PC-3 (cell line): ENCODE measurements around the gene C4orf50. TPM values are rescaled to one million over a fixed set of nuclear protein-coding genes. Genes with fewer than 3 reads are reported as not detected.

Source experiments
- ATAC-seq: fragments of 200-7000 bp; cut with Tn5 transposase; 2 replicates; pipeline ENCODE4 v1.9.1; 2020; ENCODE audit warnings: mild to moderate bottlenecking, moderate library complexity
- BruUV-seq: library from RNA; stranded (reverse); fragments of 400-500 nt; replicated peaks from 2 replicates; lab custom pipeline; 2021; lab: Mats Ljungman, UMichigan
- CTCF ChIA-PET: fragments of 300-600 bp; sonication (Branson Sonifier 250); formaldehyde crosslinking; loops from one replicate; lab custom pipeline; 2022; ENCODE audit warnings: antibody characterized with exemption; lab: Charles Lee
- POLR2A ChIA-PET: fragments of 300-600 bp; sonication (Branson Sonifier 250); formaldehyde crosslinking; loops from one replicate; lab custom pipeline; 2022; ENCODE audit warnings: antibody characterized with exemption; ENCODE audit not compliant: unreplicated experiment; lab: Charles Lee
- DNase-seq: peaks from one replicate; pipeline ENCODE4 v3.0.0-alpha.2; 2015
- H2AFZ ChIP-seq: fragments of 300-600 bp; sonication (generic); 2 replicates; pipeline ENCODE4 v1.6.0; 2016; ENCODE audit warnings: antibody characterized with exemption, low read length
- H3F3A ChIP-seq: fragments of 300-600 bp; sonication (generic); one replicate; pipeline ENCODE4 v1.6.0; 2017; ENCODE audit warnings: antibody characterized with exemption, low read length, control low read depth, mild to moderate bottlenecking; ENCODE audit not compliant: unreplicated experiment
- H3K27ac ChIP-seq: fragments of 300-600 bp; sonication (generic); 2 replicates; pipeline ENCODE4 v1.5.1; 2016; ENCODE audit warnings: mild to moderate bottlenecking, low read length
- H3K27me3 ChIP-seq: fragments of 300-600 bp; sonication (generic); 2 replicates; pipeline ENCODE4 v1.6.1; 2016; ENCODE audit warnings: low read length, mixed read lengths
- H3K36me3 ChIP-seq: fragments of 300-600 bp; sonication (generic); 2 replicates; pipeline ENCODE4 v1.6.1; 2016; ENCODE audit warnings: low read depth, mixed run types, low read length, mixed read lengths
- H3K4me1 ChIP-seq: fragments of 300-600 bp; sonication (generic); 2 replicates; pipeline ENCODE4 v1.5.1; 2016; ENCODE audit warnings: low read length; ENCODE audit not compliant: insufficient read depth
- H3K4me2 ChIP-seq: fragments of 300-600 bp; sonication (generic); 2 replicates; pipeline ENCODE4 v1.6.0; 2016; ENCODE audit warnings: low read length
- H3K4me3 ChIP-seq: fragments of 300-600 bp; sonication (generic); 2 replicates; pipeline ENCODE4 v1.5.1; 2016; ENCODE audit warnings: mild to moderate bottlenecking, low read length, mixed read lengths
- H3K79me2 ChIP-seq: fragments of 300-600 bp; sonication (generic); 2 replicates; pipeline ENCODE4 v1.6.1; 2017; ENCODE audit warnings: low read length, mixed read lengths
- H3K9ac ChIP-seq: fragments of 300-600 bp; sonication (generic); 2 replicates; pipeline ENCODE4 v1.6.0; 2016; ENCODE audit warnings: mild to moderate bottlenecking, low read length
- H3K9me2 ChIP-seq: fragments of 300-600 bp; sonication (generic); replicated peaks from 2 replicates; pipeline ENCODE4 v1.6.1; 2016; ENCODE audit warnings: mixed run types, low read length, mixed read lengths
- H3K9me3 ChIP-seq: fragments of 300-600 bp; sonication (generic); 2 replicates; pipeline ENCODE4 v1.6.1; 2016; ENCODE audit warnings: low read length, mixed read lengths
- H4K20me1 ChIP-seq: fragments of 300-600 bp; sonication (generic); 2 replicates; pipeline ENCODE4 v1.6.1; 2016; ENCODE audit warnings: low read length, mixed read lengths
- CTCF ChIP-seq: fragments of 300-600 bp; sonication (generic); conservative IDR thresholded peaks from 2 replicates; pipeline ENCODE4 v1.5.1; 2017; ENCODE audit warnings: antibody characterized with exemption, low read depth, mild to moderate bottlenecking, low read length
- EZH2 ChIP-seq: fragments of 300-600 bp; sonication (generic); IDR thresholded peaks from one replicate; pipeline ENCODE4 v1.6.1; 2017; ENCODE audit warnings: antibody characterized with exemption, mild to moderate bottlenecking, low read length; ENCODE audit not compliant: unreplicated experiment
- EZH2phosphoT487 ChIP-seq: fragments of 300-600 bp; sonication (generic); IDR thresholded peaks from 2 replicates; pipeline ENCODE4 v1.6.1; 2018; ENCODE audit warnings: mild to moderate bottlenecking, antibody characterized with exemption, low read length, borderline replicate concordance
- intact Hi-C: fragments of 100-400 bp; cut with micrococcal nuclease; formaldehyde crosslinking; loops from 2 replicates; pipeline ENCODE4 v1.9.0; 2023
- total RNA-seq: library from RNA; depleted of rRNA; stranded (reverse); fragments of >200 nt; gene quantifications from 2 replicates; pipeline ENCODE4 v1.2.3, GENCODE V29; 2014

C4orf50 gene
- total RNA-seq, 1 experiment from 2014 or later, result not detected

GRCh38 chr4:5933996-5934831 is 84.0 kb downstream of the C4orf50 start:
- H3K9ac ChIP-seq, result no peak overlapping the region
- no peak overlapping the region for H3K4me2 ChIP-seq
- ChIA-PET CTCF (no interaction called here), POLR2A (no interaction called here)
- no TSS peak for BruUV-seq
- ATAC-seq, result no peak
- no peak overlapping the region for H3K4me3 ChIP-seq
- no peaks in the 10 kb centered on the region for H3K4me1 ChIP-seq
- no peaks in the 10 kb centered on the region for H3K36me3 ChIP-seq
- no peaks in the 10 kb centered on the region for H3K9me2 ChIP-seq
- no peaks in the 10 kb centered on the region for H4K20me1 ChIP-seq
- TF ChIP-seq EZH2phosphoT487 (no peak), EZH2 (no peak), CTCF (no peak)
- no peaks in the 10 kb centered on the region for H3F3A ChIP-seq
- H2AFZ ChIP-seq, result no peak overlapping the region
- intact Hi-C loops, result no loop called here
- no peaks in the 10 kb centered on the region for H3K79me2 ChIP-seq
- H3K27me3 ChIP-seq, result peaks cover 56% of the 10 kb centered on the region
- no peak overlapping the region for H3K27ac ChIP-seq
- H3K9me3 ChIP-seq, result no peaks in the 10 kb centered on the region
- no peak for DNase-seq

GRCh38 chr4:5933116-5933515 is 85.1 kb downstream of the C4orf50 start:
- Histone ChIP-seq H3K4me1 (no peaks in the 10 kb centered on the region), H3K79me2 (no peaks in the 10 kb centered on the region), H3K27me3 (peaks cover 66% of the 10 kb centered on the region), H3K9ac (no peak overlapping the region), H4K20me1 (no peaks in the 10 kb centered on the region), H3K9me2 (no peaks in the 10 kb centered on the region), H3K27ac (no peak overlapping the region), H3K4me3 (no peak overlapping the region), H3K4me2 (no peak overlapping the region), H2AFZ (no peak overlapping the region), H3K36me3 (no peaks in the 10 kb centered on the region), H3K9me3 (no peaks in the 10 kb centered on the region), H3F3A (no peaks in the 10 kb centered on the region)
- CTCF ChIA-PET, result no interaction called here
- BruUV-seq, result no TSS peak
- intact Hi-C loops, result no loop called here
- POLR2A ChIA-PET, result no interaction called here
- ATAC-seq, result no peak
- DNase-seq, result no peak
- no peak for TF ChIP-seq EZH2phosphoT487
- no peak for TF ChIP-seq EZH2
- no peak for TF ChIP-seq CTCF

GRCh38 chr4:5932035-5932568 is 86.1 kb downstream of the C4orf50 start:
- H2AFZ ChIP-seq, result no peak overlapping the region
- no peaks in the 10 kb centered on the region for H4K20me1 ChIP-seq
- ChIA-PET POLR2A (no interaction called here), CTCF (no interaction called here)
- H3K4me3 ChIP-seq, result no peak overlapping the region
- intact Hi-C loops, result no loop called here
- no peaks in the 10 kb centered on the region for H3K79me2 ChIP-seq
- no peaks in the 10 kb centered on the region for H3K9me2 ChIP-seq
- H3K4me1 ChIP-seq, result no peaks in the 10 kb centered on the region
- no peak overlapping the region for H3K4me2 ChIP-seq
- peaks cover 69% of the 10 kb centered on the region for H3K27me3 ChIP-seq
- no peaks in the 10 kb centered on the region for H3F3A ChIP-seq
- no peaks in the 10 kb centered on the region for H3K36me3 ChIP-seq
- no peak overlapping the region for H3K9ac ChIP-seq
- ATAC-seq, result no peak
- H3K27ac ChIP-seq, result no peak overlapping the region
- no peak for TF ChIP-seq EZH2
- H3K9me3 ChIP-seq, result no peaks in the 10 kb centered on the region
- no peak for DNase-seq
- BruUV-seq, result no TSS peak
